Activated T-cell treated with anti-CD3 and anti-CD28 coated beads, Interleukin-2, amount 50 U/mL, for 48 hours (primary cell): ENCODE measurements around the gene MEI4.
"Not testable (repeated sequence)": the region's sequence is repeated elsewhere in the genome, so short reads cannot be mapped to it uniquely, and the experiment has no call there.

Source experiments
- DNase-seq, 2 experiments: peaks; one replicate each; pipeline ENCODE4 v3.0.0-alpha.2; 2020

Gene MEI4

GRCh38 chr6:77686931-77687330 lies 34.1 kb downstream of the MEI4 start:
- no peak for DNase-seq

GRCh38 chr6:77688649-77689048 lies 35.8 kb downstream of the MEI4 start:
- no peak for DNase-seq

- DNase-seq: not testable (repeated sequence)
Measured at GRCh38 chr6:77700095-77700494, 47.3 kb downstream of the MEI4 start.

- DNase-seq: no peak
Measured at GRCh38 chr6:77707603-77708002, 54.8 kb downstream of the MEI4 start.

GRCh38 chr6:77715588-77715987 lies 62.7 kb downstream of the MEI4 start:
- DNase-seq: no peak

- no peak for DNase-seq
Measured at GRCh38 chr6:77716311-77716710, 63.5 kb downstream of the MEI4 start.

- DNase-seq: not testable (repeated sequence)
Measured at GRCh38 chr6:77736010-77736409, 83.2 kb downstream of the MEI4 start.

- DNase-seq: no peak
Measured at GRCh38 chr6:77740380-77740779, 87.5 kb downstream of the MEI4 start.

- DNase-seq: not testable (repeated sequence)
Measured at GRCh38 chr6:77752156-77752555, 99.3 kb downstream of the MEI4 start.

- DNase-seq: no peak
Measured at GRCh38 chr6:77762386-77762785, 109.5 kb downstream of the MEI4 start.

GRCh38 chr6:77763124-77763523 lies 110.3 kb downstream of the MEI4 start:
- no peak for DNase-seq

GRCh38 chr6:77764364-77764763 lies 111.5 kb downstream of the MEI4 start:
- DNase-seq: no peak

- DNase-seq: no peak
Measured at GRCh38 chr6:77773157-77773822, 120.5 kb downstream of the MEI4 start.

- no peak for DNase-seq
Measured at GRCh38 chr6:77774457-77774856, 121.6 kb downstream of the MEI4 start.

- DNase-seq: no peak
Measured at GRCh38 chr6:77776441-77776840, 123.6 kb downstream of the MEI4 start.

GRCh38 chr6:77778527-77778926 lies 125.7 kb downstream of the MEI4 start:
- DNase-seq: no peak

GRCh38 chr6:77786935-77787629 lies 134.2 kb downstream of the MEI4 start:
- DNase-seq: no peak

- no peak for DNase-seq
Measured at GRCh38 chr6:77796824-77797809, 144.3 kb downstream of the MEI4 start.

- no peak for DNase-seq
Measured at GRCh38 chr6:77812304-77812703, 159.5 kb downstream of the MEI4 start.

GRCh38 chr6:77813090-77813489 lies 160.3 kb downstream of the MEI4 start:
- DNase-seq: no peak

- DNase-seq: no peak
Measured at GRCh38 chr6:77814119-77814518, 161.3 kb downstream of the MEI4 start.

GRCh38 chr6:77815531-77815930 lies 162.7 kb downstream of the MEI4 start:
- DNase-seq: no peak

GRCh38 chr6:77816766-77817270 lies 164.0 kb downstream of the MEI4 start:
- no peak for DNase-seq
